Measurements from ENCODE around the gene TBC1D7.
A peak's percentile ranks its signal among the peaks of the same experiment; 100 is the strongest.

TBC1D7 gene

GRCh38 chr6:13328076-13328874 is at the start of gene TBC1D7:
Gene TBC1D7, minus strand, starts transcription at chr6:13328537. Its CDS starts 1,639 bp downstream, at chr6:13326898.
- peak; percentile 93 to 94 for DNase-seq
- Mint-ChIP-seq H3K9me3 (no peaks in the 10 kb centered on the region), H3K27me3 (no peaks in the 10 kb centered on the region), H3K4me1 (peaks cover 23% of the 10 kb centered on the region), H3K27ac (peak within 1 kb of the TSS; percentile 97 to 98), H3K4me3 (peak within 1 kb of the TSS; percentile 93 to 94)
- peak; percentile 92 for ATAC-seq

- Mint-ChIP-seq H3K27ac (no peak overlapping the region), H3K27me3 (peaks cover 8% of the 10 kb centered on the region), H3K4me3 (no peak overlapping the region), H3K9me3 (peaks cover 0 to 6% of the 10 kb centered on the region in 2 donors), H3K4me1 (peaks cover 48% of the 10 kb centered on the region)
- ATAC-seq (no peak), DNase-seq (no peak)
Measured at GRCh38 chr6:13377054-13377758, 48.9 kb upstream of the TBC1D7 start.

GRCh38 chr6:13375360-13375878 is 47.1 kb upstream of the TBC1D7 start:
- Mint-ChIP-seq H3K27ac (no peak overlapping the region), H3K4me1 (peaks cover 48% of the 10 kb centered on the region), H3K27me3 (peaks cover 8% of the 10 kb centered on the region), H3K4me3 (peak overlapping the region; percentile 53 to 66), H3K9me3 (peaks cover 0 to 6% of the 10 kb centered on the region in 2 donors)
- DNase-seq (peak; percentile 43 to 70), ATAC-seq (peak; percentile 97)

- DNase-seq (no peak), ATAC-seq (no peak)
- Mint-ChIP-seq H3K27ac (peak overlapping the region in 1 of 2 donors; percentile 81), H3K4me1 (peaks cover 44% of the 10 kb centered on the region), H3K27me3 (peaks cover 8% of the 10 kb centered on the region), H3K4me3 (no peak overlapping the region), H3K9me3 (peaks cover 0 to 6% of the 10 kb centered on the region in 2 donors)
Measured at GRCh38 chr6:13373919-13374318, 45.6 kb upstream of the TBC1D7 start.

GRCh38 chr6:13373488-13373886 is 45.1 kb upstream of the TBC1D7 start:
- ATAC-seq (no peak), DNase-seq (no peak)
- Mint-ChIP-seq H3K27me3 (peaks cover 8% of the 10 kb centered on the region), H3K27ac (peak overlapping the region in 1 of 2 donors; percentile 81), H3K9me3 (peaks cover 0 to 6% of the 10 kb centered on the region in 2 donors), H3K4me1 (peaks cover 42% of the 10 kb centered on the region), H3K4me3 (no peak overlapping the region)

GRCh38 chr6:13372688-13373487 is 44.6 kb upstream of the TBC1D7 start:
- Mint-ChIP-seq H3K4me1 (peaks cover 42% of the 10 kb centered on the region), H3K4me3 (no peak overlapping the region), H3K27me3 (peaks cover 8% of the 10 kb centered on the region), H3K27ac (no peak overlapping the region), H3K9me3 (peaks cover 0 to 6% of the 10 kb centered on the region in 2 donors)
- no peak for DNase-seq
- ATAC-seq = no peak

GRCh38 chr6:13372076-13372475 is 43.7 kb upstream of the TBC1D7 start:
- Mint-ChIP-seq H3K27me3 (peaks cover 8% of the 10 kb centered on the region), H3K9me3 (peaks cover 0 to 6% of the 10 kb centered on the region in 2 donors), H3K4me3 (no peak overlapping the region), H3K4me1 (peaks cover 35% of the 10 kb centered on the region), H3K27ac (no peak overlapping the region)
- ATAC-seq = no peak
- DNase-seq = no peak

- Mint-ChIP-seq H3K4me1 (peaks cover 35% of the 10 kb centered on the region), H3K27ac (no peak overlapping the region), H3K9me3 (peaks cover 0 to 6% of the 10 kb centered on the region in 2 donors), H3K27me3 (peaks cover 8% of the 10 kb centered on the region), H3K4me3 (no peak overlapping the region)
- no peak for ATAC-seq
- DNase-seq = no peak
Measured at GRCh38 chr6:13371421-13372072, 43.2 kb upstream of the TBC1D7 start.

GRCh38 chr6:13370623-13371022 is 42.3 kb upstream of the TBC1D7 start:
- Mint-ChIP-seq H3K4me3 (no peak overlapping the region), H3K4me1 (peaks cover 26% of the 10 kb centered on the region), H3K27ac (no peak overlapping the region), H3K9me3 (no peaks in the 10 kb centered on the region), H3K27me3 (peaks cover 8% of the 10 kb centered on the region)
- DNase-seq (no peak), ATAC-seq (no peak)

GRCh38 chr6:13369591-13369990 is 41.3 kb upstream of the TBC1D7 start:
- H3K4me1 Mint-ChIP-seq = peaks cover 17% of the 10 kb centered on the region
- H3K27ac Mint-ChIP-seq = no peak overlapping the region

GRCh38 chr6:13368731-13369115 is 40.4 kb upstream of the TBC1D7 start:
- peaks cover 8% of the 10 kb centered on the region for H3K27me3 Mint-ChIP-seq

More at GRCh38 chr6:13369591-13369990, 41.3 kb upstream of the TBC1D7 start:
- Mint-ChIP-seq H3K9me3 (no peaks in the 10 kb centered on the region), H3K27me3 (peaks cover 8% of the 10 kb centered on the region), H3K4me3 (no peak overlapping the region)
- ATAC-seq (no peak), DNase-seq (no peak)

GRCh38 chr6:13368079-13368730 is 39.9 kb upstream of the TBC1D7 start:
- Mint-ChIP-seq H3K4me1 (peaks cover 4% of the 10 kb centered on the region), H3K27me3 (peaks cover 8% of the 10 kb centered on the region), H3K9me3 (no peaks in the 10 kb centered on the region), H3K4me3 (no peak overlapping the region), H3K27ac (no peak overlapping the region)
- ATAC-seq (no peak), DNase-seq (no peak)

More at GRCh38 chr6:13368731-13369115, 40.4 kb upstream of the TBC1D7 start:
- DNase-seq = no peak
- no peak for ATAC-seq
- H3K27ac Mint-ChIP-seq = no peak overlapping the region
- no peak overlapping the region for H3K4me3 Mint-ChIP-seq
- peaks cover 9% of the 10 kb centered on the region for H3K4me1 Mint-ChIP-seq
- no peaks in the 10 kb centered on the region for H3K9me3 Mint-ChIP-seq

GRCh38 chr6:13367396-13367795 is 39.1 kb upstream of the TBC1D7 start:
- ATAC-seq (no peak), DNase-seq (no peak)
- Mint-ChIP-seq H3K9me3 (no peaks in the 10 kb centered on the region), H3K4me1 (no peaks in the 10 kb centered on the region), H3K27me3 (peaks cover under 1% of the 10 kb centered on the region), H3K27ac (no peak overlapping the region), H3K4me3 (no peak overlapping the region)

- Mint-ChIP-seq H3K27ac (peak overlapping the region in 1 of 2 donors; percentile 30), H3K4me3 (no peak overlapping the region), H3K9me3 (no peaks in the 10 kb centered on the region), H3K4me1 (peaks cover 5% of the 10 kb centered on the region), H3K27me3 (no peaks in the 10 kb centered on the region)
- no peak for ATAC-seq
- DNase-seq = no peak
Measured at GRCh38 chr6:13365320-13365719, 37.0 kb upstream of the TBC1D7 start.

All from stimulated activated naive CD8-positive, alpha-beta T cell treated with anti-CD3 and anti-CD28 coated beads, Interleukin-15, amount 100 ng/mL, for 72 hours (primary cell).